Measurements from ENCODE around the gene TBC1D22A. TPM values are rescaled to one million over a fixed set of nuclear protein-coding genes. Genes with fewer than 3 reads are reported as not detected.

TBC1D22A gene
- total and polyA plus RNA-seq, 9 of the 15 experiments (the other 6 are each of a cell fraction or from before 2014, with no cell fraction given) = 0.20 to 11.5 (median 5.2) TPM

DNA sequence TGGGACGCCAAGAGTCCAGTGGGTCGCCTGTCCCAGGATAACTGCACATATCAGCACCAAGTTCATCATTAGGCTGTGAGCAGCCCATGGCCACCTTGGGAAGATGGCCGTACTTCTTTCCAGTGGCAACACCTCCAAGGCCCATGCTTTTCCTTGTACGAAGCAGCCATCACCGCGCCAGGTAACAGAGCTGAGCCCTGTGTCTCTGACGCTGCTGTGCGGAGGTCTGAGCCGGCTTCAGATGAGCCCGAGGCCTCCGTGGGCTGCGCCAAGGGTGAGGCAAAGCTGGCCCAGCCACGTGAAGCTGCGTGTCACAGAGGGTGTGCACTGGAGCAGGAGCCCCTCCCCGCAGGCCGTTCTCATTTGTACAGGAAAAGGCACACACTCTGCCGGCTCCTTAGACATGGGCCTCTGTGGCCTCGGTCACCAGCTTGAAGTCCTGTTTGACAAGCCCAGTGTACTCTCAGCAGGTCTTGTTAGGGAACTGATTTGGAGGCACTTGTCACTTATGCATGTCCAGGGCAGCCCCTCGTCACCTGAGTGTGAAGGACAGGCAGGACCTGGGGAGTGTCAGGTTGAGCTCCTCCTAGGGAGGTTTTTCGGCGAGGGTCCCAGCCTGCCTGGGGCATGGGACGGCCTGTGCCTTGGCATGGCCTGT, 401.5 kb downstream of the TBC1D22A start:
- CTCF ChIA-PET (ENCODE audit: low intra/inter-chr PET ratio) = no interaction called here
- intact Hi-C loops (cut with micrococcal nuclease) (no loop called here), in situ Hi-C loops (cut with MboI) (no loop called here)
- Histone ChIP-seq H3K36me3 (ENCODE audit: control insufficient read depth, insufficient read depth, low read length) (no peaks in the 10 kb centered on the region; the same call in 2 of the 3 replicates), H4K20me1 (replicated peaks; ENCODE audit: control insufficient read depth, insufficient read depth, low read length) (no peaks in the 10 kb centered on the region), H3K9me1 (ENCODE audit: control insufficient read depth, insufficient read depth, low read length) (no peaks in the 10 kb centered on the region), H3K4me3 (no peak overlapping the region), H3K9ac (ENCODE audit: insufficient read depth in 1 of 2, low read depth in 2 of 2, low read length in 2 of 2) (no peak overlapping the region), H3K79me2 (ENCODE audit: control insufficient read depth, insufficient read depth, low read length) (no peaks in the 10 kb centered on the region), H3K27me3 (ENCODE audit: control insufficient read depth in 2 of 2, insufficient read depth in 2 of 2, low read length in 2 of 2) (no peaks in the 10 kb centered on the region), H3K4me2 (ENCODE audit: insufficient read depth, low read length) (no peak overlapping the region), H3K9me3 (replicated peaks; ENCODE audit: control insufficient read depth, insufficient read depth, low read depth, low read length) (no peaks in the 10 kb centered on the region; the same call in 1 of the 2 replicates), H3K27ac (ENCODE audit: extremely low read depth, low read depth, low read length) (no peak overlapping the region), H2AFZ (ENCODE audit: low read depth, low read length) (no peak overlapping the region), H3K4me1 (replicated peaks in 1 of 2; ENCODE audit: control insufficient read depth in 2 of 2, insufficient read depth in 2 of 2, low read length in 2 of 2) (no peaks in the 10 kb centered on the region; a peak in 1 of 5 replicates)
- POLR2A ChIA-PET = no interaction called here
- WGBS (ENCODE audit: insufficient coverage, low coverage, missing lambda C conversion rate) = 50% methylated on average over 17 of the region's 22 CpGs
- DNase-seq (ENCODE audit: extremely low read depth in 1 of 4, low spot score in 3 of 4) (no peak), ATAC-seq (no peak), FAIRE-seq (no peak)
- TF ChIP-seq, protein P1, sequence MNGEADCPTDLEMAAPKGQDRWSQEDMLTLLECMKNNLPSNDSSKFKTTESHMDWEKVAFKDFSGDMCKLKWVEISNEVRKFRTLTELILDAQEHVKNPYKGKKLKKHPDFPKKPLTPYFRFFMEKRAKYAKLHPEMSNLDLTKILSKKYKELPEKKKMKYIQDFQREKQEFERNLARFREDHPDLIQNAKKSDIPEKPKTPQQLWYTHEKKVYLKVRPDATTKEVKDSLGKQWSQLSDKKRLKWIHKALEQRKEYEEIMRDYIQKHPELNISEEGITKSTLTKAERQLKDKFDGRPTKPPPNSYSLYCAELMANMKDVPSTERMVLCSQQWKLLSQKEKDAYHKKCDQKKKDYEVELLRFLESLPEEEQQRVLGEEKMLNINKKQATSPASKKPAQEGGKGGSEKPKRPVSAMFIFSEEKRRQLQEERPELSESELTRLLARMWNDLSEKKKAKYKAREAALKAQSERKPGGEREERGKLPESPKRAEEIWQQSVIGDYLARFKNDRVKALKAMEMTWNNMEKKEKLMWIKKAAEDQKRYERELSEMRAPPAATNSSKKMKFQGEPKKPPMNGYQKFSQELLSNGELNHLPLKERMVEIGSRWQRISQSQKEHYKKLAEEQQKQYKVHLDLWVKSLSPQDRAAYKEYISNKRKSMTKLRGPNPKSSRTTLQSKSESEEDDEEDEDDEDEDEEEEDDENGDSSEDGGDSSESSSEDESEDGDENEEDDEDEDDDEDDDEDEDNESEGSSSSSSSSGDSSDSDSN (IDR thresholded peaks at IDR 0.05; ENCODE audit: borderline replicate concordance in 1 of 2, low read depth in 2 of 2, low read length in 2 of 2) = no peak
- TF ChIP-seq EP300 (IDR thresholded peaks at IDR 0.05; ENCODE audit: low read length) (no peak), PCBP1 (IDR thresholded peaks at IDR 0.05; ENCODE audit: low read depth, low read length, poor library complexity, severe bottlenecking) (no peak), ZNF830 (CRISPR knock-in tag; IDR thresholded peaks at IDR 0.05) (no peak), CCAR2 (IDR thresholded peaks at IDR 0.05; ENCODE audit: low read depth, low read length) (no peak), GTF2A2 (tag; IDR thresholded peaks at IDR 0.05) (no peak), U2AF2 (optimal IDR thresholded peaks at IDR 0.05; ENCODE audit: low read depth, low read length) (no peak), MCM5 (IDR thresholded peaks at IDR 0.05; ENCODE audit: low read depth) (no peak), CBX2 (IDR thresholded peaks at IDR 0.05; ENCODE audit: insufficient read depth, low read length, poor library complexity, severe bottlenecking) (no peak), CBFA2T3 (IDR thresholded peaks at IDR 0.05) (no peak), MTF1 (CRISPR knock-in tag; IDR thresholded peaks at IDR 0.05; ENCODE audit: borderline replicate concordance) (no peak), TCF3 (CRISPR knock-in tag; IDR thresholded peaks at IDR 0.05) (no peak), RCOR1 (IDR thresholded peaks at IDR 0.05; ENCODE audit: borderline replicate concordance in 1 of 2, low read depth in 2 of 2, low read length in 2 of 2) (no peak), ZBTB26 (CRISPR knock-in tag; IDR thresholded peaks at IDR 0.05) (no peak)
- TF ChIP-seq, protein P2, sequence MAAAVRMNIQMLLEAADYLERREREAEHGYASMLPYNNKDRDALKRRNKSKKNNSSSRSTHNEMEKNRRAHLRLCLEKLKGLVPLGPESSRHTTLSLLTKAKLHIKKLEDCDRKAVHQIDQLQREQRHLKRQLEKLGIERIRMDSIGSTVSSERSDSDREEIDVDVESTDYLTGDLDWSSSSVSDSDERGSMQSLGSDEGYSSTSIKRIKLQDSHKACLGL (CRISPR knock-in tag; IDR thresholded peaks at IDR 0.05; ENCODE audit: borderline replicate concordance, poor library complexity, severe bottlenecking) = no peak
- BruUV-seq (replicated peaks) = no TSS peak

Measured in K562 (cell line).